AG20443 (cell line): ENCODE data around the gene SNX6.
"Not testable (repeated sequence)": the region's sequence is repeated elsewhere in the genome, so short reads cannot be mapped to it uniquely, and the experiment has no call there.

Source experiments
- DNase-seq: peaks from one replicate; pipeline ENCODE4 v3.0.0; 2012; ENCODE audit warnings: low spot score, mixed read lengths

The SNX6 gene

GRCh38 chr14:34521071-34521470, 108.9 kb downstream of the SNX6 start:
- DNase-seq: not testable (repeated sequence)

GRCh38 chr14:34520304-34520970, 109.5 kb downstream of the SNX6 start:
- DNase-seq: not testable (repeated sequence)
